Measurements from ENCODE around the gene C8A. TPM values are rescaled to one million over a fixed set of nuclear protein-coding genes. Genes with fewer than 3 reads are reported as not detected.

Gene C8A
- total RNA-seq, 1 experiment from 2014 or later = not detected

GRCh38 chr1:56910441-56910985 is 55.9 kb downstream of the C8A start:
- H3K9me3 Mint-ChIP-seq = no peaks in the 10 kb centered on the region; a peak in 1 of 5 replicates
- H3K23ac ChIP-seq (ENCODE audit: insufficient read length, low read depth, low read length) = no peak overlapping the region
- no CpG with 5 or more reads among the region's 4 CpGs for WGBS (ENCODE audit: extremely low coverage, insufficient read length, low lambda C conversion rate)
- no peaks in the 10 kb centered on the region for H4K20me1 ChIP-seq (ENCODE audit: control insufficient read depth, insufficient read depth, insufficient read length)
- H3K27ac Mint-ChIP-seq = no peak overlapping the region
- DNase-seq = no peak
- no peak overlapping the region for H2BK120ac ChIP-seq (ENCODE audit: low read depth, low read length, poor library complexity, severe bottlenecking)
- H4K8ac ChIP-seq (replicated peaks; ENCODE audit: insufficient read length, low read depth, low read length) = no peak overlapping the region
- H2BK12ac ChIP-seq (ENCODE audit: insufficient read length, low read depth, low read length) = no peak overlapping the region
- H3K27me3 Mint-ChIP-seq (ENCODE audit: low read depth) = peaks cover 7% of the 10 kb centered on the region
- no peaks in the 10 kb centered on the region for H3K4me1 Mint-ChIP-seq
- H3T11ph ChIP-seq (ENCODE audit: low read length) = no peak overlapping the region
- H3K36me3 Mint-ChIP-seq (ENCODE audit: insufficient read depth in 1 of 3, low read depth in 3 of 3) = no peaks in the 10 kb centered on the region
- no peaks in the 10 kb centered on the region for H3K27me3 ChIP-seq (ENCODE audit: insufficient read depth, low read length)
- no peak overlapping the region for H4K5ac ChIP-seq (ENCODE audit: insufficient read length, low read depth, low read length)
- H3K23me2 ChIP-seq (ENCODE audit: insufficient read length, low read depth, low read length, poor library complexity, severe bottlenecking) = peaks cover 3% of the 10 kb centered on the region
- no peak overlapping the region for H3K4me2 ChIP-seq (ENCODE audit: insufficient read depth, insufficient read length, low read length)
- H3K9me3 ChIP-seq (ENCODE audit: control insufficient read depth, low read depth, low read length) = no peaks in the 10 kb centered on the region
- H3K9ac ChIP-seq (ENCODE audit: extremely low read depth, insufficient read length, low read length) = no peak overlapping the region
- no peak overlapping the region for H3K56ac ChIP-seq (ENCODE audit: insufficient read length, low read depth, low read length)
- H2AFZ ChIP-seq (ENCODE audit: low read length) = no peak overlapping the region
- no peak overlapping the region for H3K4ac ChIP-seq (ENCODE audit: low read depth, low read length)
- H3K79me1 ChIP-seq (ENCODE audit: insufficient read depth, low read depth, low read length, poor library complexity, severe bottlenecking) = no peaks in the 10 kb centered on the region
- H2BK15ac ChIP-seq (ENCODE audit: low read depth, low read length) = no peak overlapping the region
- TF ChIP-seq CTCF (conservative IDR thresholded peaks at IDR 0.05) = no peak
- H3K4me1 ChIP-seq (ENCODE audit: insufficient read depth, low read length) = no peaks in the 10 kb centered on the region
- no peak overlapping the region for H3K27ac ChIP-seq (ENCODE audit: insufficient read length, low read depth, low read length)
- no peak overlapping the region for H3K18ac ChIP-seq (ENCODE audit: insufficient read length, low read depth, low read length)
- H3K14ac ChIP-seq (ENCODE audit: insufficient read depth, low read length) = no peak overlapping the region
- H3K79me2 ChIP-seq (ENCODE audit: insufficient read depth, low read length) = no peaks in the 10 kb centered on the region
- no peak overlapping the region for H3K4me3 Mint-ChIP-seq
- no peak overlapping the region for H2BK20ac ChIP-seq (ENCODE audit: low read depth, low read length, poor library complexity, severe bottlenecking)
- no peak overlapping the region for H4K91ac ChIP-seq (ENCODE audit: insufficient read length, low read depth, low read length)
- no peak overlapping the region for H2BK5ac ChIP-seq (ENCODE audit: insufficient read length, low read length)
- H2AK5ac ChIP-seq (ENCODE audit: insufficient read length, low read length) = no peak overlapping the region

Data from H9 (cell line).